Hepatocyte (in vitro differentiated cells): ENCODE results near the gene HDAC11.

Experiments used
- EZH2 ChIP-seq: fragments of 200-600 bp; sonication (generic); IDR thresholded peaks from 2 replicates; pipeline ENCODE4 v1.6.1; 2016; ENCODE audit warnings: antibody characterized with exemption, mild to moderate bottlenecking, borderline replicate concordance
- TF ChIP-seq, protein P1 (sequence below): fragments of 200-600 bp; sonication (generic); IDR thresholded peaks from 2 replicates; pipeline ENCODE4 v1.5.1; 2016; ENCODE audit warnings: antibody characterized with exemption, mild to moderate bottlenecking; ENCODE audit not compliant: poor library complexity

DNA sequence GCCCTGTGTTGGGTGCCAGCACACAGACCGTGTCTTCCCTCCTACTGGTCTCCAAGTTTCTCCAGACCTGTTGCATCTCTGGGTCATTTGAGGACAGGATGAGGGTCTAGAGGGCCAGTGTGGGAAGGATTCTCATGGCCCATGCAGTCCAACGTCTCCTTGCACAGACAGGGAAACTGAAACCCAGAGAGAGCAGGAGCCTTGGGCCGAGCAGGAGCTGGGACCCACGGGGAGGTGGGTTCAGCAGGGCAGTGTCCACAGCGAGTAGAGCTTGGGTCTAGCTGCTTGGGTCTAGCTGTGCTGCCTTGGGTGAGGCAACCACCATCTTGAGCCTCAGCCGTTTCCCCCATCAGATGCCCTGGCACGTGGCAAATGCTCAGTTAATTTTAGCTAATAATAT, 32.3 kb downstream of the HDAC11 start:
- TF ChIP-seq, protein P1, sequence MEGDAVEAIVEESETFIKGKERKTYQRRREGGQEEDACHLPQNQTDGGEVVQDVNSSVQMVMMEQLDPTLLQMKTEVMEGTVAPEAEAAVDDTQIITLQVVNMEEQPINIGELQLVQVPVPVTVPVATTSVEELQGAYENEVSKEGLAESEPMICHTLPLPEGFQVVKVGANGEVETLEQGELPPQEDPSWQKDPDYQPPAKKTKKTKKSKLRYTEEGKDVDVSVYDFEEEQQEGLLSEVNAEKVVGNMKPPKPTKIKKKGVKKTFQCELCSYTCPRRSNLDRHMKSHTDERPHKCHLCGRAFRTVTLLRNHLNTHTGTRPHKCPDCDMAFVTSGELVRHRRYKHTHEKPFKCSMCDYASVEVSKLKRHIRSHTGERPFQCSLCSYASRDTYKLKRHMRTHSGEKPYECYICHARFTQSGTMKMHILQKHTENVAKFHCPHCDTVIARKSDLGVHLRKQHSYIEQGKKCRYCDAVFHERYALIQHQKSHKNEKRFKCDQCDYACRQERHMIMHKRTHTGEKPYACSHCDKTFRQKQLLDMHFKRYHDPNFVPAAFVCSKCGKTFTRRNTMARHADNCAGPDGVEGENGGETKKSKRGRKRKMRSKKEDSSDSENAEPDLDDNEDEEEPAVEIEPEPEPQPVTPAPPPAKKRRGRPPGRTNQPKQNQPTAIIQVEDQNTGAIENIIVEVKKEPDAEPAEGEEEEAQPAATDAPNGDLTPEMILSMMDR, result no peak
- TF ChIP-seq EZH2, result no peak
